GM18508 (cell line): ENCODE measurements around the gene REXO4.

ENCODE experiments used
- ATAC-seq: cut with Tn5 transposase; IDR thresholded peaks from one replicate; pipeline ENCODE4 v1.9.1; 2021; ENCODE audit warnings: moderate number of reproducible peaks; ENCODE audit not compliant: insufficient read depth, unreplicated experiment

REXO4 gene

GRCh38 chr9:133371261-133371711 lies 46.5 kb downstream of the REXO4 start:
- ATAC-seq, result no peak

GRCh38 chr9:133370685-133371084 lies 47.1 kb downstream of the REXO4 start:
- no peak for ATAC-seq

GRCh38 chr9:133369933-133370332 lies 47.9 kb downstream of the REXO4 start:
- no peak for ATAC-seq

- ATAC-seq, result no peak
Observed at GRCh38 chr9:133369422-133369821, 48.4 kb downstream of the REXO4 start.

- ATAC-seq, result no peak
Observed at GRCh38 chr9:133368249-133368881, 49.4 kb downstream of the REXO4 start.

GRCh38 chr9:133367778-133368177 lies 50.0 kb downstream of the REXO4 start:
- ATAC-seq, result no peak

- ATAC-seq, result no peak
Observed at GRCh38 chr9:133367221-133367620, 50.6 kb downstream of the REXO4 start.

GRCh38 chr9:133366435-133366834 lies 51.4 kb downstream of the REXO4 start:
- no peak for ATAC-seq

- ATAC-seq, result no peak
Observed at GRCh38 chr9:133362359-133363044, 55.3 kb downstream of the REXO4 start.

GRCh38 chr9:133361507-133362092 lies 56.2 kb downstream of the REXO4 start:
- ATAC-seq, result no peak

GRCh38 chr9:133360400-133361393 lies 57.1 kb downstream of the REXO4 start:
- ATAC-seq, result no peak

GRCh38 chr9:133359399-133360175 lies 58.2 kb downstream of the REXO4 start:
- no peak for ATAC-seq

GRCh38 chr9:133357656-133358055 lies 60.2 kb downstream of the REXO4 start:
- ATAC-seq, result no peak

GRCh38 chr9:133356391-133357091 lies 61.3 kb downstream of the REXO4 start, which contains the start of the genes SURF1 and SURF2:
Gene SURF1 (minus strand): TSS chr9:133356487. CDS start chr9:133356453, 34 bp downstream.
Gene SURF2 (plus strand): TSS chr9:133356550. CDS start chr9:133356593, 43 bp downstream.
- ATAC-seq, result no peak
